HepG2 (cell line): Measurements from ENCODE around the gene HEXIM1. TPM values are rescaled to one million over a fixed set of nuclear protein-coding genes. Genes with fewer than 3 reads are reported as not detected.

Experiments used
- CHD4 ChIP-seq: fragments of 200-600 bp; sonication (generic); IDR thresholded peaks from 2 replicates; pipeline ENCODE4 v1.7.0; 2017; ENCODE audit warnings: mild to moderate bottlenecking, low read length, borderline replicate concordance
- ELF1 ChIP-seq: sonication (generic); formaldehyde crosslinking; IDR thresholded peaks from 2 replicates; pipeline ENCODE4 v1.4.0; 2020; ENCODE audit warnings: missing genetic modification reagents
- EP300 ChIP-seq, 3 experiments: sonication (generic) in 1 of 3; formaldehyde crosslinking in 1 of 3; IDR thresholded peaks; 2 replicates each; pipeline versions ENCODE4 v1.5.1 to v1.6.1; 2011 to 2020; ENCODE audit warnings: low read depth in 2 of 3, low read length in 2 of 3, borderline replicate concordance in 1 of 3, improper control_type of control experiment in 1 of 3, mild to moderate bottlenecking in 1 of 3, missing genetic modification reagents in 1 of 3, moderate library complexity in 1 of 3
- HNRNPK ChIP-seq: fragments of 200-400 bp; formaldehyde crosslinking; IDR thresholded peaks from 2 replicates; pipeline ENCODE4 v1.6.1; 2018; ENCODE audit warnings: low read length, low read depth, moderate library complexity, mild to moderate bottlenecking; ENCODE audit not compliant: poor library complexity, severe bottlenecking
- HOXA3 ChIP-seq: sonication (generic); formaldehyde crosslinking; IDR thresholded peaks from 2 replicates; pipeline ENCODE4 v1.5.0; 2020; ENCODE audit warnings: missing genetic modification reagents
- IRX3 ChIP-seq: sonication (generic); formaldehyde crosslinking; IDR thresholded peaks from 2 replicates; pipeline ENCODE4 v1.8.1; 2023; ENCODE audit warnings: mild to moderate bottlenecking, low read depth, missing genetic modification reagents, borderline replicate concordance
- MTA1 ChIP-seq: sonication (generic); formaldehyde crosslinking; IDR thresholded peaks from 2 replicates; pipeline ENCODE4 v1.4.0; 2020; ENCODE audit warnings: missing genetic modification reagents, mild to moderate bottlenecking, borderline replicate concordance
- NCOR1 ChIP-seq: fragments of 200-600 bp; sonication (generic); IDR thresholded peaks from 2 replicates; pipeline ENCODE4 v1.7.0; 2017; ENCODE audit warnings: antibody characterized with exemption, low read length, borderline replicate concordance
- PAX8 ChIP-seq: sonication (generic); formaldehyde crosslinking; IDR thresholded peaks from 2 replicates; pipeline ENCODE4 v1.8.0; 2022; ENCODE audit warnings: mild to moderate bottlenecking, missing genetic modification reagents, borderline replicate concordance
- PCBP2 ChIP-seq: fragments of 200-400 bp; formaldehyde crosslinking; optimal IDR thresholded peaks from 2 replicates; pipeline ENCODE3; 2018; ENCODE audit warnings: low read length, low read depth; ENCODE audit not compliant: poor library complexity, severe bottlenecking
- RBM39 ChIP-seq: fragments of 200-400 bp; formaldehyde crosslinking; IDR thresholded peaks from one replicate; pipeline ENCODE4 v1.6.1; 2018; ENCODE audit warnings: antibody characterized with exemption, mild to moderate bottlenecking, low read depth, low read length; ENCODE audit not compliant: poor library complexity, severe bottlenecking
- ZBTB10 ChIP-seq: sonication (generic); formaldehyde crosslinking; IDR thresholded peaks from 2 replicates; pipeline ENCODE4 v1.4.0; 2020; ENCODE audit warnings: missing genetic modification reagents, borderline replicate concordance
- ZNF124 ChIP-seq: sonication (generic); formaldehyde crosslinking; IDR thresholded peaks from 2 replicates; pipeline ENCODE4 v1.4.0; 2020; ENCODE audit warnings: missing genetic modification reagents
- ZNF30 ChIP-seq: sonication (generic); formaldehyde crosslinking; IDR thresholded peaks from 2 replicates; pipeline ENCODE4 v1.5.0; 2020; ENCODE audit warnings: mild to moderate bottlenecking, missing genetic modification reagents
- ZNF335 ChIP-seq: sonication (generic); formaldehyde crosslinking; IDR thresholded peaks from 2 replicates; pipeline ENCODE4 v1.4.0; 2020; ENCODE audit warnings: missing genetic modification reagents
- ZNF350 ChIP-seq: sonication (generic); formaldehyde crosslinking; IDR thresholded peaks from 2 replicates; pipeline ENCODE4 v1.4.0; 2020; ENCODE audit warnings: mild to moderate bottlenecking, low read depth, missing genetic modification reagents, borderline replicate concordance
- ZNF644 ChIP-seq: IDR thresholded peaks from 2 replicates; pipeline ENCODE4 v1.6.1; 2016; ENCODE audit warnings: low read depth
- ZNF660 ChIP-seq: sonication (generic); formaldehyde crosslinking; IDR thresholded peaks from 2 replicates; pipeline ENCODE4 v1.5.1; 2020; ENCODE audit warnings: mild to moderate bottlenecking, low read depth, missing genetic modification reagents, borderline replicate concordance
- ZNF674 ChIP-seq: sonication (generic); formaldehyde crosslinking; IDR thresholded peaks from 2 replicates; pipeline ENCODE4 v1.5.0; 2020; ENCODE audit warnings: low read depth, mild to moderate bottlenecking, missing genetic modification reagents
- ZSCAN20 ChIP-seq: sonication (generic); formaldehyde crosslinking; IDR thresholded peaks from 2 replicates; pipeline ENCODE4 v1.4.0; 2020; ENCODE audit warnings: missing genetic modification reagents, mild to moderate bottlenecking, borderline replicate concordance
- polyA plus RNA-seq, 8 experiments: library from polyadenylated mRNA; depleted of rRNA in 3 of 8; stranded (reverse) in 7 of 8; unstranded in 1 of 8; fragments of >200 nt; fragmentation: Illumina TruSeq in 4 of 8; extraction: Trizol in 4 of 8; gene quantifications; 2 replicates each; pipeline versions ENCODE4 v1.2.1 to v1.2.3, GENCODE V29; 2011 to 2016; ENCODE audit warnings: low read depth in 4 of 8, missing spikeins in 1 of 8, mixed read lengths in 1 of 8; ENCODE audit not compliant: insufficient read depth in 1 of 8
- total RNA-seq, 5 experiments: library from RNA; depleted of rRNA; stranded (reverse); fragments of >200 nt; fragmentation: Illumina TruSeq; extraction: Trizol; gene quantifications; 2 replicates each; pipeline ENCODE4 v1.2.3, GENCODE V29; 2016; ENCODE audit warnings: low read depth in 1 of 5
- TF ChIP-seq, protein P1 (sequence below): sonication (generic); formaldehyde crosslinking; IDR thresholded peaks from 2 replicates; pipeline ENCODE4 v1.4.0; 2020; ENCODE audit warnings: missing genetic modification reagents, borderline replicate concordance

The HEXIM1 gene
- total and polyA plus RNA-seq, 2 of the 13 experiments (the other 11 are each of a cell fraction or from before 2014, with no cell fraction given), result 10.5 to 16.6 TPM

DNA sequence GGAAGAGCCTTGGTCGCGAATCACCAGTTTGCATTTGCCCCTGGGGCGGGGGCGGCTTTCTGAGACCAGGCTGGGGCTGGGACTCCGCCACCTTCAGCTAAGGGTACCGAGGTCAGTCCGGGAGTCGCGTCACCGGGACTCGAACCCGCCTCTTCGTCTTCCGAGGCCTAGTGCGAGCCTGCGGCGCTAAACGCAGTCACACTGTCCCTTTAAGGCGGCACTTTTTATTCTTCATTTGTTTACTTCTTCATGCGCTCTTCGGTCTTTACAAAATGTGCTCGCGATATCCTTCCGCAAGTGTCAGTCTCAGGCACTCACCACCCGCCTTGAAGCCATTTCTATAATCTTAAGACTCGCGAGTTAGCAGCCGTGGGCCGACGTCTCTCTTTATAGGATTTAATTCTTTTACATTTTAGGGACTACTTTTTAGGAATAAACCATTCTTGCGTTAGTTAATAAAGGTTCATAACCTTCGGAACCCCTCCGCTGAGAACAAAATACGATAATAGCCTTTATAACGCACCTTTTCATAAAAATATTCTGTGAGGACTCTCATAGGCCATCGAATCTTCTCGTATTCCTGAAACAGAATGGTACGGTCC, 593 bp upstream of the HEXIM1 start (continued):
- TF ChIP-seq MTA1 (CRISPR knock-in tag), result no peak
- TF ChIP-seq RBM39, result no peak
- no peak; the same call in 1 of the 2 replicates for TF ChIP-seq PAX8 (CRISPR knock-in tag)
- no peak for TF ChIP-seq ZNF674
- TF ChIP-seq ZNF644 (CRISPR knock-in tag), result no peak
- TF ChIP-seq HNRNPK, result no peak
- no peak for TF ChIP-seq ZNF660 (CRISPR knock-in tag)
- TF ChIP-seq IRX3 (CRISPR knock-in tag), result no peak
- TF ChIP-seq, protein P1, sequence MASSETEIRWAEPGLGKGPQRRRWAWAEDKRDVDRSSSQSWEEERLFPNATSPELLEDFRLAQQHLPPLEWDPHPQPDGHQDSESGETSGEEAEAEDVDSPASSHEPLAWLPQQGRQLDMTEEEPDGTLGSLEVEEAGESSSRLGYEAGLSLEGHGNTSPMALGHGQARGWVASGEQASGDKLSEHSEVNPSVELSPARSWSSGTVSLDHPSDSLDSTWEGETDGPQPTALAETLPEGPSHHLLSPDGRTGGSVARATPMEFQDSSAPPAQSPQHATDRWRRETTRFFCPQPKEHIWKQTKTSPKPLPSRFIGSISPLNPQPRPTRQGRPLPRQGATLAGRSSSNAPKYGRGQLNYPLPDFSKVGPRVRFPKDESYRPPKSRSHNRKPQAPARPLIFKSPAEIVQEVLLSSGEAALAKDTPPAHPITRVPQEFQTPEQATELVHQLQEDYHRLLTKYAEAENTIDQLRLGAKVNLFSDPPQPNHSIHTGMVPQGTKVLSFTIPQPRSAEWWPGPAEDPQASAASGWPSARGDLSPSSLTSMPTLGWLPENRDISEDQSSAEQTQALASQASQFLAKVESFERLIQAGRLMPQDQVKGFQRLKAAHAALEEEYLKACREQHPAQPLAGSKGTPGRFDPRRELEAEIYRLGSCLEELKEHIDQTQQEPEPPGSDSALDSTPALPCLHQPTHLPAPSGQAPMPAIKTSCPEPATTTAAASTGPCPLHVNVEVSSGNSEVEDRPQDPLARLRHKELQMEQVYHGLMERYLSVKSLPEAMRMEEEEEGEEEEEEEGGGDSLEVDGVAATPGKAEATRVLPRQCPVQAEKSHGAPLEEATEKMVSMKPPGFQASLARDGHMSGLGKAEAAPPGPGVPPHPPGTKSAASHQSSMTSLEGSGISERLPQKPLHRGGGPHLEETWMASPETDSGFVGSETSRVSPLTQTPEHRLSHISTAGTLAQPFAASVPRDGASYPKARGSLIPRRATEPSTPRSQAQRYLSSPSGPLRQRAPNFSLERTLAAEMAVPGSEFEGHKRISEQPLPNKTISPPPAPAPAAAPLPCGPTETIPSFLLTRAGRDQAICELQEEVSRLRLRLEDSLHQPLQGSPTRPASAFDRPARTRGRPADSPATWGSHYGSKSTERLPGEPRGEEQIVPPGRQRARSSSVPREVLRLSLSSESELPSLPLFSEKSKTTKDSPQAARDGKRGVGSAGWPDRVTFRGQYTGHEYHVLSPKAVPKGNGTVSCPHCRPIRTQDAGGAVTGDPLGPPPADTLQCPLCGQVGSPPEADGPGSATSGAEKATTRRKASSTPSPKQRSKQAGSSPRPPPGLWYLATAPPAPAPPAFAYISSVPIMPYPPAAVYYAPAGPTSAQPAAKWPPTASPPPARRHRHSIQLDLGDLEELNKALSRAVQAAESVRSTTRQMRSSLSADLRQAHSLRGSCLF (CRISPR knock-in tag), result 0 out of 2 replicates have a peak, but pooled peaks have one; percentile 66
- TF ChIP-seq ZSCAN20 (CRISPR knock-in tag), result peak; percentile 19; the same call in 1 of the 2 replicates
- TF ChIP-seq HOXA3, result peak; percentile 74; the same call in 1 of the 2 replicates
- peak; percentile 88; the same call in 1 of the 2 replicates for TF ChIP-seq NCOR1
- peak in 1 of 2 experiments; percentile 44; a peak in 2 of 4 replicates for TF ChIP-seq EP300 (IDR thresholded peaks at IDR 0.05; ENCODE audit: low read depth in 2 of 2, low read length in 2 of 2)
- no peak for TF ChIP-seq EP300 (CRISPR knock-in tag; IDR thresholded peaks at IDR 0.05; ENCODE audit: borderline replicate concordance)
- TF ChIP-seq ZNF124 (CRISPR knock-in tag), result peak; percentile 5; the same call in 1 of the 2 replicates
- TF ChIP-seq ZNF350 (CRISPR knock-in tag), result no peak
- no peak for TF ChIP-seq ELF1
- no peak; the same call in 1 of the 2 replicates for TF ChIP-seq ZBTB10 (CRISPR knock-in tag)
- TF ChIP-seq ZNF335 (CRISPR knock-in tag), result no peak
- peak; percentile 53; the same call in 1 of the 2 replicates for TF ChIP-seq CHD4
- no peak for TF ChIP-seq PCBP2
- TF ChIP-seq ZNF30 (CRISPR knock-in tag), result peak; percentile 34; the same call in 1 of the 2 replicates
